HepG2 (cell line): Measurements from ENCODE around the gene PACS1. TPM values are rescaled to one million over a fixed set of nuclear protein-coding genes. Genes with fewer than 3 reads are reported as not detected.
A peak's percentile ranks its signal among the peaks of the same experiment; 100 is the strongest.

Source experiments
- ATF4 ChIP-seq, 2 experiments: fragments of 450-650 bp in 1 of 2; sonication (generic) in 1 of 2; formaldehyde crosslinking; IDR thresholded peaks; 2 replicates each; pipeline versions ENCODE4 v1.5.0 to v1.8.0; 2020 to 2022; ENCODE audit warnings: mild to moderate bottlenecking in 1 of 2, missing genetic modification reagents in 1 of 2
- BATF2 ChIP-seq: sonication (generic); formaldehyde crosslinking; IDR thresholded peaks from 2 replicates; pipeline ENCODE4 v1.8.0; 2022; ENCODE audit warnings: mild to moderate bottlenecking, missing genetic modification reagents, moderate library complexity
- BCL3 ChIP-seq: sonication (generic); formaldehyde crosslinking; IDR thresholded peaks from 2 replicates; pipeline ENCODE4 v1.5.1; 2020; ENCODE audit warnings: mild to moderate bottlenecking, missing genetic modification reagents, moderate library complexity
- CREM ChIP-seq, 2 experiments: sonication (generic) in 1 of 2; formaldehyde crosslinking in 1 of 2; IDR thresholded peaks; 2 replicates each; pipeline versions ENCODE4 v1.4.0 to v1.6.1; 2016 to 2020; ENCODE audit warnings: antibody characterized with exemption in 1 of 2, mild to moderate bottlenecking in 1 of 2, missing genetic modification reagents in 1 of 2
- DMAP1 ChIP-seq: IDR thresholded peaks from 2 replicates; pipeline ENCODE4 v1.6.1; 2016
- HMG20B ChIP-seq: conservative IDR thresholded peaks from 2 replicates; pipeline ENCODE4 v1.6.1; 2016; ENCODE audit warnings: missing genetic modification reagents, missing compliant biosample characterization
- HOXA3 ChIP-seq: sonication (generic); formaldehyde crosslinking; IDR thresholded peaks from 2 replicates; pipeline ENCODE4 v1.5.0; 2020; ENCODE audit warnings: missing genetic modification reagents
- JUN ChIP-seq: sonication (generic); formaldehyde crosslinking; IDR thresholded peaks from 2 replicates; pipeline ENCODE4 v1.4.0; 2020; ENCODE audit warnings: mild to moderate bottlenecking, missing genetic modification reagents
- MXD4 ChIP-seq: IDR thresholded peaks from 2 replicates; pipeline ENCODE4 v1.6.1; 2016; ENCODE audit warnings: mild to moderate bottlenecking, missing biosample characterization, missing genetic modification reagents
- POGK ChIP-seq: sonication (generic); formaldehyde crosslinking; conservative IDR thresholded peaks from 2 replicates; pipeline ENCODE4 v1.8.0; 2022; ENCODE audit warnings: mild to moderate bottlenecking, moderate library complexity, missing genetic modification reagents
- RNF2 ChIP-seq: fragments of 450-650 bp; conservative IDR thresholded peaks from 2 replicates; pipeline ENCODE4 v1.6.1; 2016; ENCODE audit warnings: low read depth
- RNF219 ChIP-seq: sonication (generic); formaldehyde crosslinking; IDR thresholded peaks from 2 replicates; pipeline ENCODE4 v1.5.0; 2020; ENCODE audit warnings: mild to moderate bottlenecking, missing genetic modification reagents
- SAFB2 ChIP-seq: sonication (generic); formaldehyde crosslinking; IDR thresholded peaks from 2 replicates; pipeline ENCODE4 v1.5.1; 2020; ENCODE audit warnings: missing genetic modification reagents, low read depth, mild to moderate bottlenecking, borderline replicate concordance
- ZBTB44 ChIP-seq: sonication (generic); formaldehyde crosslinking; IDR thresholded peaks from 2 replicates; pipeline ENCODE4 v1.4.0; 2020; ENCODE audit warnings: missing genetic modification reagents
- ZNF296 ChIP-seq: sonication (generic); formaldehyde crosslinking; conservative IDR thresholded peaks from 2 replicates; pipeline ENCODE4 v1.5.0; 2020; ENCODE audit warnings: mild to moderate bottlenecking, missing genetic modification reagents
- ZNF343 ChIP-seq: sonication (generic); formaldehyde crosslinking; IDR thresholded peaks from 2 replicates; pipeline ENCODE4 v1.4.0; 2020; ENCODE audit warnings: mild to moderate bottlenecking, missing genetic modification reagents
- ZNF501 ChIP-seq: sonication (generic); formaldehyde crosslinking; IDR thresholded peaks from 2 replicates; pipeline ENCODE4 v1.5.1; 2020; ENCODE audit warnings: mild to moderate bottlenecking, moderate library complexity, missing genetic modification reagents
- ZNF670 ChIP-seq: sonication (generic); formaldehyde crosslinking; IDR thresholded peaks from 2 replicates; pipeline ENCODE4 v1.8.0; 2022; ENCODE audit warnings: mild to moderate bottlenecking, missing genetic modification reagents, borderline replicate concordance
- ZNF850 ChIP-seq: sonication (generic); formaldehyde crosslinking; conservative IDR thresholded peaks from 2 replicates; pipeline ENCODE4 v1.9.0; 2021; ENCODE audit warnings: mild to moderate bottlenecking, missing genetic modification reagents
- ZNF878 ChIP-seq: sonication (generic); formaldehyde crosslinking; IDR thresholded peaks from 2 replicates; pipeline ENCODE4 v1.8.1; 2023; ENCODE audit warnings: mild to moderate bottlenecking, missing genetic modification reagents, moderate library complexity
- polyA plus RNA-seq, 8 experiments: library from polyadenylated mRNA; depleted of rRNA in 3 of 8; stranded (reverse) in 7 of 8; unstranded in 1 of 8; fragments of >200 nt; fragmentation: Illumina TruSeq in 4 of 8; extraction: Trizol in 4 of 8; gene quantifications; 2 replicates each; pipeline versions ENCODE4 v1.2.1 to v1.2.3, GENCODE V29; 2011 to 2016; ENCODE audit warnings: low read depth in 4 of 8, missing spikeins in 1 of 8, mixed read lengths in 1 of 8; ENCODE audit not compliant: insufficient read depth in 1 of 8
- total RNA-seq, 5 experiments: library from RNA; depleted of rRNA; stranded (reverse); fragments of >200 nt; fragmentation: Illumina TruSeq; extraction: Trizol; gene quantifications; 2 replicates each; pipeline ENCODE4 v1.2.3, GENCODE V29; 2016; ENCODE audit warnings: low read depth in 1 of 5

Gene PACS1
- total and polyA plus RNA-seq, 2 of the 13 experiments (the other 11 are each of a cell fraction or from before 2014, with no cell fraction given) = 7.6 to 8.6 TPM

- TF ChIP-seq RNF219 (CRISPR knock-in tag) = no peak
- peak in 1 of 2 experiments; percentile 41; a peak in 1 of 4 replicates for TF ChIP-seq ATF4 (CRISPR knock-in tag; IDR thresholded peaks at IDR 0.05)
- no peak for TF ChIP-seq HMG20B (CRISPR knock-in tag)
- TF ChIP-seq CREM (IDR thresholded peaks at IDR 0.05) = no peak
- no peak for TF ChIP-seq CREM (CRISPR knock-in tag; IDR thresholded peaks at IDR 0.05)
- TF ChIP-seq ZNF878 (CRISPR knock-in tag) = no peak
- no peak; the same call in 1 of the 2 replicates for TF ChIP-seq SAFB2
- no peak; the same call in 1 of the 2 replicates for TF ChIP-seq POGK (CRISPR knock-in tag)
- no peak for TF ChIP-seq JUN (CRISPR knock-in tag)
- no peak for TF ChIP-seq HOXA3 (CRISPR knock-in tag)
- peak; percentile 91; the same call in 1 of the 2 replicates for TF ChIP-seq ZBTB44 (CRISPR knock-in tag)
- peak; percentile 75; the same call in 1 of the 2 replicates for TF ChIP-seq ZNF670 (CRISPR knock-in tag)
- TF ChIP-seq BATF2 (CRISPR knock-in tag) = peak; percentile 66; the same call in 1 of the 2 replicates
- TF ChIP-seq MXD4 (CRISPR knock-in tag) = no peak; the same call in 1 of the 2 replicates
- 0 out of 2 replicates have a peak, but pooled peaks have one; percentile 31 for TF ChIP-seq RNF2
- no peak; the same call in 1 of the 2 replicates for TF ChIP-seq ZNF343
- TF ChIP-seq ZNF296 (CRISPR knock-in tag) = no peak
- no peak for TF ChIP-seq DMAP1 (CRISPR knock-in tag)
- no peak for TF ChIP-seq ZNF850 (CRISPR knock-in tag)
- peak; percentile 71 for TF ChIP-seq ZNF501 (CRISPR knock-in tag)
- peak; percentile 57; the same call in 1 of the 2 replicates for TF ChIP-seq BCL3 (CRISPR knock-in tag)
Measured at GRCh38 chr11:66289548-66290329, 219.7 kb downstream of the PACS1 start (continued).
